Measurements from ENCODE around the gene MYLK.

MYLK gene

GRCh38 chr3:123783050-123783689 is 101.0 kb downstream of the MYLK start:
- Histone ChIP-seq H3K4me1 (ENCODE audit: control insufficient read depth, insufficient read depth, low read length) (no peaks in the 10 kb centered on the region), H3K9me3 (ENCODE audit: control insufficient read depth, insufficient read depth, low read depth, low read length) (no peaks in the 10 kb centered on the region), H3K27ac (ENCODE audit: low read depth, low read length) (no peak overlapping the region), H3K36me3 (ENCODE audit: control insufficient read depth, insufficient read depth, low read length) (no peaks in the 10 kb centered on the region), H3K4me3 (ENCODE audit: low read depth, low read length) (no peak overlapping the region), H3K27me3 (ENCODE audit: control insufficient read depth, insufficient read depth, low read length) (no peaks in the 10 kb centered on the region), H3K9ac (ENCODE audit: low read length) (no peak overlapping the region)

DNA sequence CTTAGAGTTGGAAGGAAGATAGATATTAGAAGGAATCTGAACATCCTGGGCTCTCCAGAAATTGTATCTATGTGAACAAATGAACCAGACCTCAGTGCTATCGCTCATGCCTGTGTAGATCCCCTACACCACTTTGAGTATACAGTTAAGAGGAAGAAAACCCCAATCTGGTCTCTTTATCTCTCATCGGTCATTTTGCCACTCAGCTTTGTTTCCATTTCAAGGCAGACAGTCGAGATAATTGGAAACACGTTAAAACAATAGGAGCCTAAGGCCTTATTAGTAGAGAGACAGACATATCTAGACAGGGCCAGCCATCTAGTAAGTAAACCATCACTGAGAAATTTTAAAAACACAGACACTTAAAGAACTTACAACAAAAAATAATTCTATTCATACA is 101.6 kb downstream of the MYLK start:
- Histone ChIP-seq H3K36me3 (ENCODE audit: control insufficient read depth, insufficient read depth, low read length) (no peaks in the 10 kb centered on the region), H3K27ac (ENCODE audit: low read depth, low read length) (no peak overlapping the region), H3K9me3 (ENCODE audit: control insufficient read depth, insufficient read depth, low read depth, low read length) (no peaks in the 10 kb centered on the region), H3K4me1 (ENCODE audit: control insufficient read depth, insufficient read depth, low read length) (no peaks in the 10 kb centered on the region), H3K4me3 (ENCODE audit: low read depth, low read length) (no peak overlapping the region), H3K9ac (ENCODE audit: low read length) (no peak overlapping the region), H3K27me3 (ENCODE audit: control insufficient read depth, insufficient read depth, low read length) (no peaks in the 10 kb centered on the region)

DNA sequence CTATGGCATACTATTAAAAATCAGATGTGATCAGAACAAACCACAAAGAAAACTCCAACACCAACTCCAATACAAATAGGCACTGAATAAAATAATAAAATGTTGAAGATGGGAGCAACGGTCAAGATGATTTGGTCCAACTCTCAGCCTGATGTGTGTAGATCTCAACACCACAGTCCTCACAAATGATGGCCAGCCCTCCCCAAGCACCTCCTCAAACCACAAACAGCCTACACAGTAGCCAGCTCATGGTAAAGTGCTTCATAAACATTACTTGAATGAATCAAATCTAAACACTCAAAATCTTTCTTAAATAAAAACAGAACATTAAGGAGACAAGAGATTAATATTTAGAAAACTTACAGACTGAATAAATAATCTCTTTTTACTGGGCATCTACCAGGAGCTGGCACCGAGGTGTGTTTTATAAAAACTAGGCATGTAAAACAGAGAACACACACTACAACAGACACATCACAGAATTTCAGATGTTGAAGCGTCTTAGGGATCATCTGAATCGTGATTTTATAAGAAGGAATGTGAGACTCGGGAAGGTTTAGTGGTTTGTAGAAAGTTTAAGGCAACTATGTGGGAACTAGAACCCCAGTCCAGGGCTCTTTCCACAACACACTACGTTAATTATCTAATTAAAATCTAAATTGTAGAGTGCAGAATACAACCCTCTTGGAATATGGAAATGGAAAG is 102.4 kb downstream of the MYLK start:
- Histone ChIP-seq H3K9ac (ENCODE audit: low read length) (no peak overlapping the region), H3K4me3 (ENCODE audit: low read depth, low read length) (no peak overlapping the region), H3K27ac (ENCODE audit: low read depth, low read length) (no peak overlapping the region), H3K36me3 (ENCODE audit: control insufficient read depth, insufficient read depth, low read length) (no peaks in the 10 kb centered on the region), H3K9me3 (ENCODE audit: control insufficient read depth, insufficient read depth, low read depth, low read length) (no peaks in the 10 kb centered on the region), H3K4me1 (ENCODE audit: control insufficient read depth, insufficient read depth, low read length) (no peaks in the 10 kb centered on the region), H3K27me3 (ENCODE audit: control insufficient read depth, insufficient read depth, low read length) (no peaks in the 10 kb centered on the region)

DNA sequence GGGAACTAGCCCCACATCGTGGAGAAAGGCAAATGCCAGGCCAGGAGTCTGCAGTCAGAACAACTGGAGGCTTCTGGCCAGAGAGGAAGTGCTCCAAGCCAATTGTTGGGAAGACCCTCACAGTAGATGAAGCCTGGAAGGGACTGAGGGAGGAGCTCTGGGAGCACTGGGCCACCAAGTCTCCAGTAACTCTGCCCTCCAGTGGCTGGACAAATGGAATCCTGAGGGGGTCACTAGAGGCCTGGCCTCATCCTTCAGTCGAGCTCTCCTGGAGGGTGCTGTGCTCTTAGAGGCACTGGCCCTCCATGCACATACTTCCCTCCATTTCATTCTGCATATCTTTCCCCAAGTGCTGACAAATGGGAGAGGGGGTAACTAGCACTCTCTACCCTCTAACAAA is 103.0 kb downstream of the MYLK start:
- no peak overlapping the region for H3K9ac ChIP-seq (ENCODE audit: low read length)
- no peak overlapping the region for H3K4me3 ChIP-seq (ENCODE audit: low read depth, low read length)
- no peaks in the 10 kb centered on the region for H3K4me1 ChIP-seq (ENCODE audit: control insufficient read depth, insufficient read depth, low read length)
- H3K27me3 ChIP-seq (ENCODE audit: control insufficient read depth, insufficient read depth, low read length): no peaks in the 10 kb centered on the region
- H3K27ac ChIP-seq (ENCODE audit: low read depth, low read length): no peak overlapping the region
- H3K36me3 ChIP-seq (ENCODE audit: control insufficient read depth, insufficient read depth, low read length): no peaks in the 10 kb centered on the region
- H3K9me3 ChIP-seq (ENCODE audit: control insufficient read depth, insufficient read depth, low read depth, low read length): no peaks in the 10 kb centered on the region

DNA sequence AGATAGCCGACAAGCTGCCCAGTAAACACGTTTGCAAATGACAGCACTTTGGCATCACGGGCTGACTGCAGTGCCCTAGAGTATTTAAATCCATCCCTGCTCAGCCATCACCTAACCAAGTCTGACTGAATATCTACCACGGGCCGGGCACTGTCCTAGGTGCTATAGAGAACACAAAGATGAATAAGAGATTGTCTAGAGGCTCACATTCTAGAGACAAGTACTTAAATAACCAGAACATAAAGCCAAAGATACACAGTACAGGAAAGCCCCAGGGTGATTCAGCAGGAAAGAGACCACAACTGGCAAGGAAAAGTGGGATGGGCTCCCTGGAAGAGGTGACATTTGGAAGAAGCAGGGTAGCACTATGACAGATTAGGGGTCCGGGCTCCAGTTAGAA is 103.5 kb downstream of the MYLK start:
- no peaks in the 10 kb centered on the region for H3K9me3 ChIP-seq (ENCODE audit: control insufficient read depth, insufficient read depth, low read depth, low read length)
- no peaks in the 10 kb centered on the region for H3K27me3 ChIP-seq (ENCODE audit: control insufficient read depth, insufficient read depth, low read length)
- H3K27ac ChIP-seq (ENCODE audit: low read depth, low read length): no peak overlapping the region
- no peaks in the 10 kb centered on the region for H3K4me1 ChIP-seq (ENCODE audit: control insufficient read depth, insufficient read depth, low read length)
- no peak overlapping the region for H3K4me3 ChIP-seq (ENCODE audit: low read depth, low read length)
- H3K9ac ChIP-seq (ENCODE audit: low read length): no peak overlapping the region
- H3K36me3 ChIP-seq (ENCODE audit: control insufficient read depth, insufficient read depth, low read length): no peaks in the 10 kb centered on the region

GRCh38 chr3:123779655-123780231 is 104.4 kb downstream of the MYLK start:
- H3K36me3 ChIP-seq (ENCODE audit: control insufficient read depth, insufficient read depth, low read length): no peaks in the 10 kb centered on the region
- no peaks in the 10 kb centered on the region for H3K9me3 ChIP-seq (ENCODE audit: control insufficient read depth, insufficient read depth, low read depth, low read length)
- H3K9ac ChIP-seq (ENCODE audit: low read length): no peak overlapping the region
- H3K4me3 ChIP-seq (ENCODE audit: low read depth, low read length): no peak overlapping the region
- H3K27ac ChIP-seq (ENCODE audit: low read depth, low read length): no peak overlapping the region
- no peaks in the 10 kb centered on the region for H3K4me1 ChIP-seq (ENCODE audit: control insufficient read depth, insufficient read depth, low read length)
- no peaks in the 10 kb centered on the region for H3K27me3 ChIP-seq (ENCODE audit: control insufficient read depth, insufficient read depth, low read length)

DNA sequence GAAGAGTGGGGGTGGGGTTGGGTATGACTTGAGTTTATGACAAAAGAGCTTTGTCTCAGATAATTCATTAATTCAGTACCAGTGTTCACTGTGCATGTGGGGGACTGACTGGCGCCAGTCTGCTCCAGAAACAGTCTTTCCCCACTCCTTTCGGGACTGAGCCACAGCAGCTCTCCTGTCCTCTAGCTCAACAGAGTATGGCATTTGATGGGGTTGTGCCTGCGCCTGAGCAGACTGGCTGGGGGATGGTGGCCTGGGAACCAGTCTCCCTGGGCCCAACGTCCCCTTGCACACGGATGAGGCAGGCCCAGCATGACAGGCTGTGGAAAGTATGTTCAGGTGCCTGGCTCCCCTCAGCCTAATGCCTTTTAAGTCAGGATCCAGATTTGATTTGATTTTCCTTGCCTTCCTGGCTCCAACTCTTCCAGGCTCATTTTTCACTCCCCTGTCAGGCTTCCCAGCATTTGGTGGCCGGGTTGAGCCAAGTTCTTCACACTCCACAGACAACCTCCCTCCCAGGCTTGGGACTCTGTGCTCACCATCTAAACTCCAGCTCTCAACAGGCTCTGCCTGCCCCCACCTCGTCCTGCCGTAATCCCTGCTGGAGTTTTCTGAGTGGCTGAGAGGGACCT is 105.0 kb downstream of the MYLK start:
- H3K4me1 ChIP-seq (ENCODE audit: control insufficient read depth, insufficient read depth, low read length): no peaks in the 10 kb centered on the region
- no peak overlapping the region for H3K27ac ChIP-seq (ENCODE audit: low read depth, low read length)
- no peaks in the 10 kb centered on the region for H3K36me3 ChIP-seq (ENCODE audit: control insufficient read depth, insufficient read depth, low read length)
- no peaks in the 10 kb centered on the region for H3K27me3 ChIP-seq (ENCODE audit: control insufficient read depth, insufficient read depth, low read length)
- H3K9me3 ChIP-seq (ENCODE audit: control insufficient read depth, insufficient read depth, low read depth, low read length): no peaks in the 10 kb centered on the region
- H3K9ac ChIP-seq (ENCODE audit: low read length): no peak overlapping the region
- H3K4me3 ChIP-seq (ENCODE audit: low read depth, low read length): no peak overlapping the region

DNA sequence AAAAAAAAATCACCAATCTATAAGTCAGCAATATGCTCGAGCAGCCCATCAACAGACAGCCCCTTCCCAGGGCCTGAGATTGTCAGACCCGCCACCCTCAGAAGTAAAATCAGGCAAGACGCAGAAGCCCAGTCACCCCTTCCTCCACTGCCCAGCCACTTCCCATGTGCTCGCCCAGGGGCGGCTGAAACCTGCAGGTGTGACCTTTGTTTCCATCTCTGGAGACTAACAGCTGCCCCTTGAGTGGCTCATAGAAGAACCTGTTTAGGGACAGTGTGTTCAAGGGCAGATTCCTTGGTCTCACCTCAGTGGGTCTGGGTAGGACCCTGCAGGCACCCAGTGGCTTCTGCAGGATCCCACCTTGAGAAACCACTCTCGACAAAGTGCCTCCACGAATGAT is 105.6 kb downstream of the MYLK start:
- no peaks in the 10 kb centered on the region for H3K36me3 ChIP-seq (ENCODE audit: control insufficient read depth, insufficient read depth, low read length)
- no peaks in the 10 kb centered on the region for H3K9me3 ChIP-seq (ENCODE audit: control insufficient read depth, insufficient read depth, low read depth, low read length)
- H3K27ac ChIP-seq (ENCODE audit: low read depth, low read length): no peak overlapping the region
- no peak overlapping the region for H3K9ac ChIP-seq (ENCODE audit: low read length)
- H3K4me3 ChIP-seq (ENCODE audit: low read depth, low read length): no peak overlapping the region
- peaks cover 5% of the 10 kb centered on the region; the same call in 1 of the 2 replicates for H3K4me1 ChIP-seq (ENCODE audit: control insufficient read depth, insufficient read depth, low read length)
- no peaks in the 10 kb centered on the region for H3K27me3 ChIP-seq (ENCODE audit: control insufficient read depth, insufficient read depth, low read length)

DNA sequence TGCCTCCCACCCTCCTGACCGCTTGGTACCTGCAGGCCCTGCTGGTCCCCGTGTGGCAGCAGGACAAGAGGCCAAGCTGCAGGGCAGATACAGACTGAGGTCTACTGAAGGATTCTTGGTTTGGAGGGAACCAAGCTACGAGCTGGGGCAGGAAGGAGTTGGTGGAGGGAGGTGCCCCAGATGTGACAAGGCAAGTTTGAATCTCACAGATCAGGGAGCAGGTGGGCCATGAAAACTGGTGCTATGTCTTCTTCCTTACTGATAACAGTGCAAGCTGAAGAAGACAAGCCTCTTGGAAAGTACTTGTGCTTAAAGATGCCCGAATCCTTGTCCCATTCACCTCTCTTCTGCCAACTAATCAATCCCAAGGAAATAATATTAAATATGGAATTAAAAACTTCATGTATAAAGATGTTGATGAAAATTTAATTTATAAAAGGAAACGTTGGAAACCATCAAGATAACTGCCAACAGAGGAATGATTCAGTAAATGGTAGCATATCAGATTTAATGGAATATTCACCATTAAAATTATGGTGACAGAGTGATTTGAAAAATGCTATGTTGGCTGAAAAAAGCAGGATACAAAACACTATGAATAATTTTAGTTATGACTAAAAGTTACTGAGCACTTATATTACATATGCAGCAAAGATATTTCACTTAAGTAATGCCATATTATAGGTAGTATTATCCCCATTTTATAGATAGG is 107.9 kb downstream of the MYLK start:
- Histone ChIP-seq H3K9me3 (ENCODE audit: control insufficient read depth, insufficient read depth, low read depth, low read length) (no peaks in the 10 kb centered on the region), H3K36me3 (ENCODE audit: control insufficient read depth, insufficient read depth, low read length) (no peaks in the 10 kb centered on the region), H3K4me3 (ENCODE audit: low read depth, low read length) (no peak overlapping the region), H3K4me1 (ENCODE audit: control insufficient read depth, insufficient read depth, low read length) (peaks cover 7% of the 10 kb centered on the region; the same call in 1 of the 2 replicates), H3K27ac (ENCODE audit: low read depth, low read length) (no peak overlapping the region), H3K9ac (ENCODE audit: low read length) (no peak overlapping the region), H3K27me3 (ENCODE audit: control insufficient read depth, insufficient read depth, low read length) (no peaks in the 10 kb centered on the region)

DNA sequence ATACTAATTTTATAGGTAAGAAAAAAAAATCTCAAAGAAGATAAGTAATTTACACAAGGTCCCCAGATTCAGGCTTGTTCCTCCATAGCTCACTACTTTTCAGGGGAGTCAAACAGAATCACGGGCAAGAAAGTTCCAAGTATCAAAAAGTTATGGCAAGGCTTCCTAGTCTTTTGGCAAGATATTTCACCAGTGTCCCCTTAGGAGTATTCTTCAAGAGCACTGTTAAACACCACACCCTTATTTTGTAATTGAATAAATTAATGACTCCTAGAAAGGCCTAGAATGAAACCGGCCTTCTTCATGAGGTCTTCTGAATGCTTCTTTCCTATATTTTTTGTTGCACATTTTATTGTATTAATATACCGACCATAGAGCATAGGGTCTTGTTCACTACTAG is 109.7 kb downstream of the MYLK start:
- H3K27me3 ChIP-seq (ENCODE audit: control insufficient read depth, insufficient read depth, low read length): no peaks in the 10 kb centered on the region
- no peaks in the 10 kb centered on the region for H3K36me3 ChIP-seq (ENCODE audit: control insufficient read depth, insufficient read depth, low read length)
- peaks cover 7% of the 10 kb centered on the region; the same call in 1 of the 2 replicates for H3K4me1 ChIP-seq (ENCODE audit: control insufficient read depth, insufficient read depth, low read length)
- H3K9me3 ChIP-seq (ENCODE audit: control insufficient read depth, insufficient read depth, low read depth, low read length): no peaks in the 10 kb centered on the region
- no peak overlapping the region for H3K4me3 ChIP-seq (ENCODE audit: low read depth, low read length)
- H3K9ac ChIP-seq (ENCODE audit: low read length): no peak overlapping the region
- no peak overlapping the region for H3K27ac ChIP-seq (ENCODE audit: low read depth, low read length)
